ENCODE results near the gene CTSC.

The CTSC gene

GRCh38 chr11:88337181-88337986 is at the start of gene CTSC:
Gene CTSC, minus strand, starts transcription at chr11:88337736. Its CDS starts 64 bp downstream, at chr11:88337672.
- peak; percentile 94 for DNase-seq (ENCODE audit: low spot score)

- DNase-seq (ENCODE audit: low spot score), result no peak
Observed at GRCh38 chr11:88384669-88385005, 47.1 kb upstream of the CTSC start.

GRCh38 chr11:88384004-88384668 is 46.6 kb upstream of the CTSC start:
- no peak for DNase-seq (ENCODE audit: low spot score)

- DNase-seq (ENCODE audit: low spot score), result no peak
Observed at GRCh38 chr11:88383447-88383846, 45.9 kb upstream of the CTSC start.

DNA sequence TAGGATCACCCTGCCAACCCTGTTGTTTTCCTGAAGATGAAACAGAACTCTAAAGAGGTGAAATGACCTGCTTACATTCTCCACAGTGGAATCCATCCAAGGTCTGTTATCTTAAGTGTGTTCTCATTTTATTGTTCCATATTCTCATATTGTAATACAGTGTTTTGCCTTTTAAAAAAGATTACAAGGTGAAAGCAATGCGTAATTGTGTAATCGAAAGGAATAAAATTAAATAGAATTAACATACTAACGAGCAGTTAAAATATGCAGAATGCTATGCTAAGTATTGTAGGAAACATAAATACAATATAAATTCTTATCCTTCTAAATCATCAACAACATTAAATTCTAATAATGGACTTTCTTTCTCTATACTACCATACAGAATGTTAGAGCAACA is 41.6 kb upstream of the CTSC start:
- no peak for DNase-seq (ENCODE audit: low spot score)

- no peak for DNase-seq (ENCODE audit: low spot score)
Observed at GRCh38 chr11:88378422-88379066, 41.0 kb upstream of the CTSC start.

DNA sequence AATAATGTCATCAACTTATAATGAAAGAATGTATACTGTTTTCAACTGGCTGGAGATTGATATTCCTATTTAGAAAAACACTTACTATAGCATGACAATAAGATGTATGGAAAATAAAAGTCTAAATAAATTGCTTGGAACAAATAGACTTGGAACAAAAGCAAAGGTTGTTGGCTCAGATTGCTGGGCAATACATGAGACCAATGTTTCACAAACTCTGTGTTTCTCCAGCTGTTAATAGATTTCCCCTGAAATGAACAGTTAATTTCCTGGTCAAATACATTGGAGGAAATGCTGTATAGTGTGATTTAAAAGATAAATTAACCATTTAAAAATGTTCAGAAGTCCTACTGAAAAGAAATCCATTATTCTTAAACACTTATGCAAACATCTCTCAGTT is 40.1 kb upstream of the CTSC start:
- no peak for DNase-seq (ENCODE audit: low spot score)

- DNase-seq (ENCODE audit: low spot score), result no peak
Observed at GRCh38 chr11:88377144-88377543, 39.6 kb upstream of the CTSC start.

DNA sequence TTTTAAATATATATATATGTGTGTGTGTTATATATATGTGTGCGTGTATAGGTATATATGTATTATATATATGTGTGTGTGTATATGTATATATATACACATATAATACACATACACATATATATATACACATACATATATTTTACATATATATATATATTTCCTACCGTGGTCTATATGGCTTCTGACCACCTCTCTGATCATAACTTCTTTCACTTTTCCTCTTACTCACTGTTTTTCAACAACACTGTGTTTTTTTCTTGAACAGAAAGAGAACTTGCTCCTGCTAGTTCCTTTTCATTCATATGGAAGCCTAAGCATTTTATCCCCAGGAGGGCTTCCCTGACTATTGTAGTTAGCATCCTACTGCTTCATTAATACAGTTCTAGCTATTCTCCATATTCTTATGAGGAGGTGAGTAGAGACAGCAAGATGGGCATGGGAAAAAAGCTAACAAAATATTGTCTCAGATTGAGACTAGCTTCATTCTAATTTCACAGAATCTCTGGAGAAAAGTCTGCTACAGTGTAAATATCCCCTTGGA is 38.5 kb upstream of the CTSC start:
- no peak for DNase-seq (ENCODE audit: low spot score)

DNA sequence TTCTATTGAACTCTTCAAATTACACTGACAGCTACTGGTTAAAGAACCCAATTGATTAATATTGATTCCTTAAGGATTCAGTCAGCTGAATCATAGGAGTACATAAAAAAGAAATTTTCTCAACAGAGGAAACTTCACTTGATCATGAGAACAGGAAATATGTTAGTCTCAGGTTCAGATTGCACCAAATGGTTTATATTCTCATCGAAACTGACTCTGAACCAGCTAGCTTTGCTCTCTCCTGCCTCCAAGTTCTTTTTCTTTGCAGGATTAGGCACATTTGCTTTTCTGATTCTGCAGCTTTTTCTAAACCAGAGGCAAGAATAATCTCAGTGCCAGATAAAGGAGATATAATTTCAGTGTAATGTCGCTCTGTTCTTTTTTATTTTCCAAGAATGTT is 33.2 kb upstream of the CTSC start:
- no peak for DNase-seq (ENCODE audit: low spot score)

DNA sequence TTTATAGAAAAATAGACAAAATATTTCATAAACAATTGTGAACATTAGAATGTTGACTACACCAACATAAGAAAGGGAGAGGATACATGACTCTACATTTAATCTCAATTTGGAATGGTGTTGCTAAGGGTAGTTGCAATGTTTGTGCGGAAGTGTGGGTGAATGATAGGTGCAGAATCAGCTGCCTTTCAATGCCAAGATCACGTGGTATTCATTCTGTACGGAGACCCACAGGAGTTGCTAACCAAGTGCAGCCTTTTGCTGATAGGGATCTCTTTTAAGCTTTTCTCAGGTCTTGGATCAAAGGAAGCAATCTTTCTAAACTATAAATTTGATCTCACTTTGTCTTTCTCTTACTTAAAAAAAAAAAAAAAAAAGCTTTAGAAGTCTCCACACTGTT is 29.8 kb upstream of the CTSC start:
- no peak for DNase-seq (ENCODE audit: low spot score)

GRCh38 chr11:88363648-88364065 is 26.1 kb upstream of the CTSC start:
- DNase-seq (ENCODE audit: low spot score), result no peak

DNA sequence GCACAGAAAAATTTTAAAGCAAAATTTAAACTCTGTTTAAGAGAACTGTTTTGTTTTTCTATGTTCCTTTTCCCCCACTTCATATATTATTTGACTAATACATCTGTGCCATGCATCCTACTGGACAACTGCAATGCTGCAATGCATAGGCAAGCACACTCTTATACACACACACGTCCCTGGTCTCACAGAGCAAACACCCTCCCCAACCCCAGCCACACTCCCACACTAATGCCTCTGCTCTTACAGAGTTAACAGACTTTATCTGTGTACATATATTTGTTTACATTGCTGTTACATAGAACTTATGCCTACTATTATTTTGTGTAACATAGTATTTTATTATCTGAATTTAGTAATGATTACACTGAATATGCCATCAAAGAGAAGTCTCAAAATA is 25.5 kb upstream of the CTSC start:
- DNase-seq (ENCODE audit: low spot score), result no peak

DNA sequence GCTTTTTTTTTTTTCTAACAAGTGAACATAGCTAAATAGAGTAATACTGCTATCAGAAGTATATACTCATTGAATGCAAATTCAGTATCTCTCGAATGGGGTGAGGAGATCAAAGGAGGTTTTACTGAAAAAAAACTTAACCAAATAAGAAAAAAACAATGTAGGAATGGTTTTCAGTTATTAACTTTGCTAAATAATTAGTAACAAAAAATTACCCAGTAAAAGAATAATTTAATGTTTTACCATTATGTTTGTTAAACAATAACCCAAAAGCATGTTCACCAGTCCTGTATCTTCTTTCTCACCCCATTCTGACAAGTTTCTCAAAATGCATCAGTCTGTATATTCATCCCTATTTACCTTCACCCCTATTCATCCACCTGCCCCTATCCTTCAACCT is 22.6 kb upstream of the CTSC start:
- no peak for DNase-seq (ENCODE audit: low spot score)

DNA sequence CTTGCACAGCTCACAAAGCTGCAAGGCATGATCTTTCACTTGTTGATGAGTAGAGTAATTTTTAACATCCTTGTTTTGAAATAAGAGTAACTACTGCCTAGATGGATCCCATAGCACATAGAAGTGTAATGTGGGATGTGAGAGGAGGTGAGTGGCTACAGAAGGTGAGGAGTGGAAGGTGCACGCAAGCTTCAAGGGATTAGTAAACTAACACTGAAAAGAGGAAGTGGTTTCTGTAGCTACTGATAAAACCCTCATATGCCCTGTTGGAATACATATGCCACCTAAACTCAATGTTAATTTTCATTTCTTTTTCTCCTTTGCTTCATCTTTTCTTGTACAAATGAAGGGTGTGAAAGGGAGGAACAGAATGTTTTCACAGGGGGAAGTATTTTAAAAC is 22.0 kb upstream of the CTSC start:
- DNase-seq (ENCODE audit: low spot score), result no peak

DNA sequence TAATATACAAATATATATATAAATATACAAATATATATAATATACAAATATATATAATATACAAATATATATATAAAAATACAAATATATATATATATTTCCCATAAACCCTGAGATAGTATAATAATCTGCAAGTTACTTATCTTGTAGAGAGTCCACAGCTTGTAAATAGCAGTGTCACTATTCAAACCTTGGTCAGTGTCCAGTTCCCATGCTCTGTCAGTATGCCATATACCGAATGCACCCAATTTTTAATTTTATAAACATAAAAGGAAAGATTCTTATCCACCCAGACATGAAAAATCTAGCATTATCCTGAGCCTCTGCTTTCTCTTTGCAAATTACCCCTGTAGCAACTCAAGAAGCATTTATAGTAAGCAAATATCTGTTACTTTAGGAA is 21.6 kb upstream of the CTSC start:
- DNase-seq (ENCODE audit: low spot score), result no peak

DNA sequence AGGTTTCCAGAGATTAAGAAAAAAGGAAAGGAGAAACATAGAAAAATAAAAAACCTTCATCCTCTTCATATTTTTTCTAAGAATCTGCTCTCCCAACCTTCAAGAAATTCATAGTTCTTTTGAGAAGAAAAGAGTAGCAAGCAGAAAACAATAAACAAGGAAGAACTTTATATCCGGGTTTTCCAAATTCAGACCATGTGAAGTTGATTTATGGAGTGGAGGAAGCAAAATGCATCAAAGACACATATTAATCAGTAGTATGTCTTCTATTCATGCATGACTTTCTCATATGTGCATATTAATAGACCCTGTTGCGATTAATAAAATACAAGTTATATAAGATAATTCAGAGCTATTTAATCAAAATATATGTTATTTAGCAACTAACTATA is 20.5 kb upstream of the CTSC start:
- no peak for DNase-seq (ENCODE audit: low spot score)

GRCh38 chr11:88357323-88358039 is 19.9 kb upstream of the CTSC start:
- DNase-seq (ENCODE audit: low spot score), result no peak

- no peak for DNase-seq (ENCODE audit: low spot score)
Observed at GRCh38 chr11:88355887-88356286, 18.4 kb upstream of the CTSC start.

DNA sequence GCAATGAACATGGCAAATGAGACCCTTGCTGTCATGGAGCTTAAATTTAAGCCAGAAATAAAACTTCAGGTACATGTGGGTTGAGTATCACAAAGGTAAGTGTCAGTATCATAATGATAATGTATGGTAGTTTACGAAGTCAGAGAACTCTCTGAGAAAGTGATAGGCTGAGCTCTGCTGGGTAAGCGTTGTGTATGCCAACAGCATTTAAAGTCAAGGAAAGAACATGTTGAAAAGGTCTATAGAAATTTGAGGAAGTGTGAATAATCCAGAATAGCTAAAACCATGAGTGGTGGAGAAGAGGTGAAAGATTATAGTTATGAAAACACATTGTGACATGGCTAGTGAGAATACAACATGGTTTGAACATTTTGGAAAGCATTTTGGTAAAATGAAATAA is 17.4 kb upstream of the CTSC start:
- no peak for DNase-seq (ENCODE audit: low spot score)

DNA sequence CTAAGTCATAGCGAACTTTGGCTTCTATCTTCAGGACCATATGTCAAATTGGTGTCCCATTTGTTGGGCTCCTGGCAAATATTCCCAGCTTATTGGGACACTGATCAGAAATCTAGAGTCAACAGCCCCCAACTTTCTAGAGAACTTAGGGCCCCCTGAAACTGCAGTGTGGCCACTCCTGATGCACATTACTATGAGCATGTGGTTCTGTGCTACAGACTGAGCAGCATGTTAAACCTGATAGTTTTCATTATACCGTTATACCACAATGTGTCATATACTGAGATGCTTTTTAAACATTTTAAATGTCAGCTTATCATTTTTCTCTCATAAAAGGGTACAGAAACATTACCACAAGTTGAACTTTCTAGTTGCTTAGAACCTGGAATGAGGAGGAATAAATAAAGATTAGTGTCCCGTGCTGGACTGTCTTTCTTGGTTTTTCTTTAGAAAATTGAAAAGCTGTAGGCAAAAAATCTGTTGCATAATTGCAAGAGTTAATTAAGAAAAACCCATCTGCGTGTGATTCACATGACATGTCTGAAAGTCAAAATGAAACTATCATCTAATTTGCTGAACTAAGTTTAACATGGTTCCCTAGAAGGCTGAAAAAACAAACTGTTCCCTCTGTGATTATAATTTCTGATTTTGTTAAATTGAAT is 16.4 kb upstream of the CTSC start:
- no peak for DNase-seq (ENCODE audit: low spot score)

DNA sequence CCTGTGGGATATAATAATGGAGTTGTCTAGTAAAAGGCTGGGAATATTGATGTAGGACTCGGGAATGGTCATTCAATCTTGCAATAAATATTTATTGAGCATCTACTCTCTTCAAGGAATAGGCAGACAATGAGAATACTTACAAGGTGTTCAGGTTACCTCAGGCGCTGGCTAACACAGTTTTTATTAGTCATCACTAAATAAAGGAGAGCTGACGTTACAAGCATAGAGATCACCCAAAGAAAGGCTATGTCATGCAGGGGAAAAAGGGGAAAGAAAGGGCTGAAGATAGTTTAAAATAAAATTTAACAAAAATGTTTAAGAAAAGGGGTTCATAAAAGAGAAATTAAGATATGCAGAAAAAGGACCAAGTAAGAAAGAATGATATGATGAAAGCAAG is 15.8 kb upstream of the CTSC start:
- DNase-seq (ENCODE audit: low spot score), result no peak

Data from LoVo (cell line).